CD14-positive monocyte (primary cell): Measurements from ENCODE around the gene EGFLAM. TPM values are rescaled to one million over a fixed set of nuclear protein-coding genes. Genes with fewer than 3 reads are reported as not detected.
"Not testable (repeated sequence)": the region's sequence is repeated elsewhere in the genome, so short reads cannot be mapped to it uniquely, and the experiment has no call there.

Experiments
- DNase-seq, 3 donors: peaks; one replicate each; pipeline ENCODE4 v3.0.0-alpha.2; 2011 to 2022
- H2AFZ ChIP-seq: 2 replicates; pipeline ENCODE4 v1.6.0; 2012; ENCODE audit warnings: mild to moderate bottlenecking, low read depth, low read length, inconsistent platforms; ENCODE audit not compliant: insufficient read depth, poor library complexity, severe bottlenecking
- H3K27ac ChIP-seq, 2 donors: 1 replicate in 1 of 2; 2 replicates in 1 of 2; pipeline ENCODE4 v1.5.1; 2012 to 2013; ENCODE audit warnings: low read length in 2 of 2, control low read depth in 1 of 2, inconsistent platforms in 1 of 2, low read depth in 1 of 2, mild to moderate bottlenecking in 1 of 2
- H3K27me3 ChIP-seq, 2 donors: one replicate each; pipeline versions ENCODE4 v1.6.0 to v1.6.1; 2011 to 2013; ENCODE audit warnings: low read length in 2 of 2; ENCODE audit not compliant: control insufficient read depth in 2 of 2, insufficient read depth in 2 of 2
- H3K36me3 ChIP-seq, 2 donors: replicated peaks in 1 of 2; 1 replicate in 1 of 2; 2 replicates in 1 of 2; pipeline versions ENCODE4 v1.5.1 to v1.6.1; 2012 to 2013; ENCODE audit warnings: low read length in 2 of 2, control low read depth in 1 of 2, inconsistent platforms in 1 of 2, mild to moderate bottlenecking in 1 of 2; ENCODE audit not compliant: insufficient read depth in 2 of 2, control insufficient read depth in 1 of 2
- H3K4me1 ChIP-seq, 2 donors: 1 replicate in 1 of 2; 2 replicates in 1 of 2; pipeline versions ENCODE4 v1.5.1 to v1.6.1; 2012 to 2013; ENCODE audit warnings: low read length in 2 of 2, control low read depth in 1 of 2, inconsistent platforms in 1 of 2, mild to moderate bottlenecking in 1 of 2, moderate library complexity in 1 of 2; ENCODE audit not compliant: insufficient read depth in 2 of 2, control insufficient read depth in 1 of 2
- H3K4me2 ChIP-seq: replicated peaks from 2 replicates; pipeline ENCODE3; 2012; ENCODE audit warnings: low read length, moderate library complexity, mild to moderate bottlenecking; ENCODE audit not compliant: poor library complexity, severe bottlenecking; ENCODE audit errors: extremely low read depth
- H3K4me3 ChIP-seq, 3 experiments: fragments of 200-600 bp in 1 of 3; sonication (generic) in 1 of 3; replicated peaks in 1 of 3; 1 replicate in 2 of 3; 2 replicates in 1 of 3; pipeline ENCODE4 v1.5.1; 2011 to 2013; ENCODE audit warnings: low read length in 3 of 3, mild to moderate bottlenecking in 3 of 3, control low read depth in 2 of 3, low read depth in 2 of 3, inconsistent platforms in 1 of 3, moderate library complexity in 1 of 3
- H3K79me2 ChIP-seq: 2 replicates; pipeline ENCODE4 v1.6.0; 2012; ENCODE audit warnings: mild to moderate bottlenecking, control low read depth, inconsistent platforms, low read length, moderate library complexity; ENCODE audit not compliant: insufficient read depth
- H3K9ac ChIP-seq: 2 replicates; pipeline ENCODE4 v1.6.0; 2017; ENCODE audit warnings: low read length, mild to moderate bottlenecking; ENCODE audit not compliant: insufficient read depth, poor library complexity, severe bottlenecking
- H3K9me3 ChIP-seq, 2 donors: replicated peaks in 1 of 2; 1 replicate in 1 of 2; 2 replicates in 1 of 2; pipeline versions ENCODE4 v1.5.1 to v1.6.1; 2012 to 2013; ENCODE audit warnings: low read length in 2 of 2, control low read depth in 1 of 2; ENCODE audit not compliant: control insufficient read depth in 1 of 2, insufficient read depth in 1 of 2
- H4K20me1 ChIP-seq: 2 replicates; pipeline ENCODE4 v1.6.0; 2012; ENCODE audit warnings: mild to moderate bottlenecking, low read length, control low read depth, moderate library complexity; ENCODE audit not compliant: insufficient read depth
- H3K27ac Mint-ChIP-seq, 7 donors: one replicate each; pipeline ENCODE4 v1.8.0; 2020; ENCODE audit warnings: mild to moderate bottlenecking in 7 of 7, mixed read lengths in 7 of 7, moderate library complexity in 6 of 7, inconsistent platforms in 2 of 7
- H3K27me3 Mint-ChIP-seq, 3 donors: one replicate each; pipeline ENCODE4 v1.8.0; 2021 to 2022; ENCODE audit warnings: low read depth in 3 of 3, mild to moderate bottlenecking in 3 of 3, mixed read lengths in 3 of 3, moderate library complexity in 3 of 3, inconsistent platforms in 1 of 3
- H3K36me3 Mint-ChIP-seq, 2 donors: one replicate each; pipeline ENCODE4 v1.8.0; 2020; ENCODE audit warnings: mixed read lengths in 2 of 2, inconsistent platforms in 1 of 2, mild to moderate bottlenecking in 1 of 2
- H3K4me1 Mint-ChIP-seq: one replicate; pipeline ENCODE4 v1.8.0; 2020; ENCODE audit warnings: mild to moderate bottlenecking, mixed read lengths
- H3K4me3 Mint-ChIP-seq, 2 donors: one replicate each; pipeline ENCODE4 v1.8.0; 2020; ENCODE audit warnings: mild to moderate bottlenecking in 2 of 2, mixed read lengths in 2 of 2, moderate library complexity in 1 of 2
- H3K9me3 Mint-ChIP-seq, 7 donors: one replicate each; pipeline ENCODE4 v1.8.0; 2020 to 2022; ENCODE audit warnings: mixed read lengths in 7 of 7, mild to moderate bottlenecking in 6 of 7, moderate library complexity in 6 of 7, inconsistent platforms in 2 of 7
- CTCF ChIP-seq: fragments of 200-600 bp; IDR thresholded peaks from one replicate; pipeline ENCODE4 v1.8.0; 2022; ENCODE audit warnings: antibody characterized with exemption, mild to moderate bottlenecking
- WGBS: methylation state at CpG from one replicate; pipeline ENCODE4 v1.1.5; 2013; ENCODE audit warnings: missing lambda C conversion rate; ENCODE audit not compliant: insufficient coverage; 5-methylcytosine and 5-hydroxymethylcytosine counted together
- intact Hi-C, 2 donors: fragments of 100-400 bp; cut with micrococcal nuclease; formaldehyde crosslinking; loops; one replicate each; pipeline versions ENCODE4 v1.15.0 to v1.15.1; 2023
- polyA plus RNA-seq, 3 donors: library from polyadenylated mRNA; depleted of rRNA in 1 of 3; unstranded in 2 of 3; stranded (reverse) in 1 of 3; fragments of 300-500 nt in 2 of 3; fragments of >200 nt in 1 of 3; fragmentation: Illumina TruSeq in 2 of 3; gene quantifications; 1 replicate in 2 of 3; 2 replicates in 1 of 3; pipeline ENCODE4 v1.2.3, GENCODE V29; 2012 to 2021

EGFLAM gene
- polyA plus RNA-seq, 3 donors: not detected

GRCh38 chr5:38330207-38330606 lies 71.8 kb downstream of the EGFLAM start:
- Histone ChIP-seq H3K4me3 (no peak overlapping the region), H3K27ac (no peak overlapping the region), H2AFZ (no peak overlapping the region), H3K4me1 (no peaks in the 10 kb centered on the region), H3K9ac (no peak overlapping the region), H4K20me1 (no peaks in the 10 kb centered on the region), H3K27me3 (no peaks in the 10 kb centered on the region), H3K79me2 (no peaks in the 10 kb centered on the region), H3K4me2 (no peak overlapping the region), H3K36me3 (no peaks in the 10 kb centered on the region), H3K9me3 (peaks cover 0 to 2% of the 10 kb centered on the region in 2 donors)
- Mint-ChIP-seq H3K27ac (no peak overlapping the region), H3K36me3 (no peaks in the 10 kb centered on the region), H3K4me3 (no peak overlapping the region), H3K4me1 (no peaks in the 10 kb centered on the region), H3K9me3 (peaks cover 0 to 9% (median 3%) of the 10 kb centered on the region in 7 donors), H3K27me3 (peaks cover 0 to 3% (median 0%) of the 10 kb centered on the region in 3 donors)
- intact Hi-C loops: no loop called here
- TF ChIP-seq CTCF: no peak
- DNase-seq: no peak
- 100% methylated on average over 1 of the region's 4 CpGs for WGBS

- WGBS: 100% methylated on average over 1 of the region's 3 CpGs
- H3K4me3 ChIP-seq: no peak overlapping the region
- H3K79me2 ChIP-seq: no peaks in the 10 kb centered on the region
- no peaks in the 10 kb centered on the region for H4K20me1 ChIP-seq
- no peaks in the 10 kb centered on the region for H3K4me1 ChIP-seq
- Mint-ChIP-seq H3K9me3 (peaks cover 0 to 9% (median 3%) of the 10 kb centered on the region in 7 donors), H3K27me3 (peaks cover 0 to 3% (median 0%) of the 10 kb centered on the region in 3 donors), H3K27ac (no peak overlapping the region), H3K4me1 (no peaks in the 10 kb centered on the region), H3K36me3 (no peaks in the 10 kb centered on the region), H3K4me3 (no peak overlapping the region)
- peaks cover 0 to 2% of the 10 kb centered on the region in 2 donors for H3K9me3 ChIP-seq
- H3K27me3 ChIP-seq: no peaks in the 10 kb centered on the region
- no peak overlapping the region for H2AFZ ChIP-seq
- H3K4me2 ChIP-seq: no peak overlapping the region
- no peak overlapping the region for H3K9ac ChIP-seq
- no peaks in the 10 kb centered on the region for H3K36me3 ChIP-seq
- no peak overlapping the region for H3K27ac ChIP-seq
- DNase-seq: no peak
- intact Hi-C loops: no loop called here
- no peak for TF ChIP-seq CTCF
Measured at GRCh38 chr5:38331831-38332230, 73.5 kb downstream of the EGFLAM start.

GRCh38 chr5:38333181-38333580 lies 74.8 kb downstream of the EGFLAM start:
- WGBS: no CpG with 5 or more reads among the region's 4 CpGs
- H3K4me2 ChIP-seq, H3K4me1 ChIP-seq, H3K27ac Mint-ChIP-seq, H4K20me1 ChIP-seq, H2AFZ ChIP-seq, H3K36me3 ChIP-seq, H3K9ac ChIP-seq, H3K9me3 Mint-ChIP-seq, DNase-seq, H3K36me3 Mint-ChIP-seq, H3K4me3 ChIP-seq, H3K27me3 Mint-ChIP-seq, H3K27me3 ChIP-seq, H3K4me1 Mint-ChIP-seq, H3K27ac ChIP-seq, intact Hi-C loops, H3K9me3 ChIP-seq, H3K4me3 Mint-ChIP-seq, H3K79me2 ChIP-seq: not testable (repeated sequence)
